ENCODE results near the gene TCTN1. TPM values are rescaled to one million over a fixed set of nuclear protein-coding genes. Genes with fewer than 3 reads are reported as not detected.
A peak's percentile ranks its signal among the peaks of the same experiment; 100 is the strongest.
"Not testable (repeated sequence)": the region's sequence is repeated elsewhere in the genome, so short reads cannot be mapped to it uniquely, and the experiment has no call there.

TCTN1 gene
- total RNA-seq, 4 donors from 2014 or later: 19.4 to 32.5 (median 30.5) TPM

DNA sequence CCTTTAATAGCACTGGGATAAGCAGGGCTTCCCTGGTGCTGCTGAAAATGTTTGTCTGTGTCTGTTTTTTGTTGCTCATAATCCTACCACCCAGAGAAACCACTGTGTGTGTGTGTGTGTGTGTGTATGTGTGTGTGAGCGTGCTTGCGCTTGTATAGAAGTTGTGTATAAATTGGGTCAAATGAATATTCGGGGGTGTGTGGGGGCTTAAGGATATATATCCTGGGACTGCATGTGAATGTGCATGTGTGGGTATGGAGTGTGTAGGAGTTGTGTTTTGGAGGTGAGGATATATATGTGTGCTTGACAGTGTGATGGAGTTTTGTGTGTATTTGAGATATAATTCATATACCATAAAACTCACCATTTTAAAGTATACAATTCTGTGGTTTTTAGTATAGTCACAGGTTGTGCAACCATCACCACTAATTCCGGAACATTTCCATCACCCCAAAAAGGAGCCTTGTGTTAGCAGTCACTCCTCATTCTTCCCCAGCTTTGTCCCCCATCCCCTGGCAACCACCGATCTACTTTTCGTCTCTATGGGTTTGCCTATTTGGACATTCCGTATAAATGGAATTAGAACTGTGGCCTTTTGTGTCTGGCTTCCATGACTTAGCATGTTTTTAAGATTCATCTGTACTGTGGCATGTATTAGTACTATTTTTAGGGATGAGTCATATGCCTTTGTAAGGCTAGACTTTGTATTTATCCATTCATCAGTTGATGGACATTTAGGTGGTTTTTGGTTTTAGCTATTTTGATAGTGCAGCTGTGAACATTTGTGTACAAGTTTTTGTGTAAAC, 25.6 kb downstream of the TCTN1 start:
- peaks cover 0 to 35% (median 4%) of the 10 kb centered on the region in 3 donors for H3K4me1 ChIP-seq
- no peaks in the 10 kb centered on the region for H3K27me3 ChIP-seq
- TF ChIP-seq POLR2AphosphoS5 (IDR thresholded peaks at IDR 0.05): peak; percentile 45
- TF ChIP-seq, protein P1, sequence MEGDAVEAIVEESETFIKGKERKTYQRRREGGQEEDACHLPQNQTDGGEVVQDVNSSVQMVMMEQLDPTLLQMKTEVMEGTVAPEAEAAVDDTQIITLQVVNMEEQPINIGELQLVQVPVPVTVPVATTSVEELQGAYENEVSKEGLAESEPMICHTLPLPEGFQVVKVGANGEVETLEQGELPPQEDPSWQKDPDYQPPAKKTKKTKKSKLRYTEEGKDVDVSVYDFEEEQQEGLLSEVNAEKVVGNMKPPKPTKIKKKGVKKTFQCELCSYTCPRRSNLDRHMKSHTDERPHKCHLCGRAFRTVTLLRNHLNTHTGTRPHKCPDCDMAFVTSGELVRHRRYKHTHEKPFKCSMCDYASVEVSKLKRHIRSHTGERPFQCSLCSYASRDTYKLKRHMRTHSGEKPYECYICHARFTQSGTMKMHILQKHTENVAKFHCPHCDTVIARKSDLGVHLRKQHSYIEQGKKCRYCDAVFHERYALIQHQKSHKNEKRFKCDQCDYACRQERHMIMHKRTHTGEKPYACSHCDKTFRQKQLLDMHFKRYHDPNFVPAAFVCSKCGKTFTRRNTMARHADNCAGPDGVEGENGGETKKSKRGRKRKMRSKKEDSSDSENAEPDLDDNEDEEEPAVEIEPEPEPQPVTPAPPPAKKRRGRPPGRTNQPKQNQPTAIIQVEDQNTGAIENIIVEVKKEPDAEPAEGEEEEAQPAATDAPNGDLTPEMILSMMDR (IDR thresholded peaks at IDR 0.05): no peak
- no peaks in the 10 kb centered on the region for H3K9me3 ChIP-seq
- WGBS, 2 donors (ENCODE audit: low coverage in 1 of 2): 58 to 68% methylated on average over 6 of the region's 7 CpGs
- peaks cover 0 to 29% of the 10 kb centered on the region in 2 donors for H3K36me3 ChIP-seq
- peak overlapping the region in 3 of 4 donors; percentile 14 to 43 (median 18) for H3K27ac ChIP-seq
- peak; percentile 41 for ATAC-seq
- H3K4me3 ChIP-seq: no peak overlapping the region

DNA sequence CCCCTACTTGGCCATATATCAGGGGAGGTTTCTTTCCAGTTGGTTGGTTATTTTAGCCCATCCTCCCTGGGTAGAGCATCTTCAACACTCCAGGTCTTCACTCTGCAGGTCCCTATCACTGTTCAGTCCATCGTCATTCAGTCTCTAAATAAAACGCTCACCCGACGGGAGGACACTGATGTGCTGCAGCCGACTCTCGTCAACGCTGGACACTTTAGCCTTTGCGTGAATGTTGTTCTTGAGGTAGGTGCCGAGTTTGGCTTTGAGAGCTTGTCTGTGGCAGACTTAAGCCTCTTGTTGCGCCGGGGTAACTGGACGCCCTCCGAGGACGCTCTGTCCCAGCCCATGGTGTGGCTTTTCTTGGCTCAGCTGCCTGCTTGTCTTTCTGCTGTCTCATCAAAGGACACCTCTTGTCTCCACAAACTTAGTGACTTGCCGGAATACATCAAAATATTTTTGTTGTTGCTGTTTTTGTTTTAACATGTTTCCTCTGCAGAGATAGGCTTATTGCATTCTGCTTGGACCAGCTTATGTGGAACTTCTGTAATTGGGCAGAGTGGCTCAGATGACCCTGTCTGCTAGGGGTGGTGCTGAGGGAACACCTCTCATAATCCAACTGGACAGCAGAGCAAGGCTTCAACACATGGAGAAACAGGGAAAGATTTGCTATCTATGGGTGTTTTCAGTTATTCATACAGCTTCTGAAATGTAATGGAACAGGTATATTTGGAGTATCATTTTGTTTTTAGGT, 26.5 kb downstream of the TCTN1 start:
- Histone ChIP-seq H3K27ac (peak overlapping the region in 2 of 4 donors; percentile 18), H3K27me3 (no peaks in the 10 kb centered on the region), H3K9me3 (no peaks in the 10 kb centered on the region), H3K36me3 (peaks cover 0 to 36% of the 10 kb centered on the region in 2 donors), H3K4me1 (peaks cover 0 to 35% (median 4%) of the 10 kb centered on the region in 3 donors), H3K4me3 (no peak overlapping the region)
- no peak for ATAC-seq
- 84 to 97% methylated on average over 11 of the region's 15 CpGs for WGBS, 2 donors (ENCODE audit: low coverage in 1 of 2)
- TF ChIP-seq POLR2AphosphoS5 (IDR thresholded peaks at IDR 0.05) (no peak), EP300 (IDR thresholded peaks at IDR 0.05) (no peak), POLR2A (IDR thresholded peaks at IDR 0.05) (no peak)
- TF ChIP-seq, protein P1 (IDR thresholded peaks at IDR 0.05): no peak

DNA sequence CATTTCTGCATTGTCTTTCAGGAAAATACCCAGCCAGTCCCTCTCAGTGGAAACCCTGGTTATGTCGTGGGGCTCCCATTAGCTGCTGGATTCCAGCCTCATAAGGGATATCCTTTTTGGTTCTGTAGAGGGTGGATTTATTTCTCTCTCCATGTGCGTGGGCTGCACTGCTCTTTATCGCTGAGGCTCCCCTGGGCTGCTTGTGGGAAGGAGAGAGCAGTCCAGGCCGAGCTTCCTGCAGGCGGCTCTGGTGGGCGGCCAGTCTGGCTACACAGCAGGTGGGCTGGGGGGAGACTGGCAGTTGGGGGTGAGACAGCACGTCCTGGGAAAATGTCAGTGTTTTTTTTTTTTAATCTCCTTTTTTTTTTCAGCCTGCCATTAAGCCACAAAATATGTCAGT, 27.6 kb downstream of the TCTN1 start:
- TF ChIP-seq POLR2A (IDR thresholded peaks at IDR 0.05) (no peak), EP300 (IDR thresholded peaks at IDR 0.05) (no peak), POLR2AphosphoS5 (IDR thresholded peaks at IDR 0.05) (no peak)
- TF ChIP-seq, protein P1 (IDR thresholded peaks at IDR 0.05): no peak
- ATAC-seq: no peak
- 11% methylated on average over 2 to 5 of the region's 7 CpGs for WGBS, 2 donors (ENCODE audit: low coverage in 1 of 2)
- Histone ChIP-seq H3K36me3 (peaks cover 0 to 38% of the 10 kb centered on the region in 2 donors), H3K4me3 (no peak overlapping the region), H3K27me3 (no peaks in the 10 kb centered on the region), H3K27ac (peak overlapping the region in 2 of 4 donors; percentile 18 to 26), H3K4me1 (peaks cover 0 to 35% (median 4%) of the 10 kb centered on the region in 3 donors), H3K9me3 (no peaks in the 10 kb centered on the region)

DNA sequence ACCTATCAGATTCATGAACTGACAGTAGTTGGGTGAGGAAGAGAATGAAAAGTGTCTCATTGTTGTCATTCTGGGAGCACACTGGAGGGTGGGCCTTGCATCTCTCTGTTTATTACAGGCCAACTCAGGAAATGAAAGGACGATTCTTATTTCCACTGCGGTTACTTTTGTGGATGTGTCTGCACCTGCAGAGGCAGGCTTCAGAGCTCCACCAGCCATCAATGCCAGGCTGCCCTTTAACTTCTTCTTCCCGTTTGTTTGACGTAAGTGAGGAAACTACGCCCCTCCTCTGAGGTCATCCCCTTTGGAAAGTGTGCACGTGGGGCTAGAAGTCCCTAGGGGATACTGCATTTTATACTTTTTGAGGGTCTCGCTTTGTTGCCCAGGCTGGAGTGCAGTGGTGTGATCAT, 33.7 kb downstream of the TCTN1 start:
- H3K9me3 ChIP-seq: no peaks in the 10 kb centered on the region
- no peak for ATAC-seq
- H3K4me1 ChIP-seq: no peaks in the 10 kb centered on the region
- no peak overlapping the region for H3K27ac ChIP-seq
- peaks cover 0 to 85% of the 10 kb centered on the region in 2 donors for H3K36me3 ChIP-seq
- 62 to 70% methylated on average over 5 to 6 of the region's 7 CpGs for WGBS, 2 donors (ENCODE audit: low coverage in 1 of 2)
- no peak for TF ChIP-seq POLR2A (IDR thresholded peaks at IDR 0.05)
- H3K4me3 ChIP-seq: no peak overlapping the region
- no peaks in the 10 kb centered on the region for H3K27me3 ChIP-seq

DNA sequence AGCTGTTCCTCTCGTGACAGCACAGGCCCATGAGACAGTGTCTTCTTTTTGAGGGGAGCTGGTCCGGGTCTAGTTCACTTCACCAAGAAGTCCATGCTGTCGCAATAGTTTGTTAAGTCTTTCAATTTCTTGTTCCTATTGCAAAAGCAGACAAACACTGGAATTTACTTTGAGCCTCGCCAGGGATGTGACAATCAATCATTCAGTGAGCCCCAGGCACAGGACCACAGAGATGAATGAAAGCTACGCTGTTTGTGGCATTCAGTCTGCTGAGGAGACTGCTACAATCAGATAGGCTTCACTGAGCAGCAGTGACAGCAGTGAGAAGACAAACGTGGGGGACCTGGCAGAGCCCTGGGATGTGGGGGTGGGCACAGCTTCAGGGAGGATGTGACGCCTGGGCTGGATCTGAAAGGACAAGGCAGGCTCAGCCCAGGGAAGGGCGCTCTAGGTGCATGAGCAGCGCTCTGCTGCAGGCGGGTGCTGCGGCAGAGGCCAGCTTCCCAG, 35.5 kb downstream of the TCTN1 start:
- ATAC-seq: no peak
- Histone ChIP-seq H3K27ac (no peak overlapping the region), H3K4me1 (no peaks in the 10 kb centered on the region), H3K36me3 (peaks cover 0 to 89% of the 10 kb centered on the region in 2 donors), H3K27me3 (no peaks in the 10 kb centered on the region), H3K4me3 (no peak overlapping the region), H3K9me3 (no peaks in the 10 kb centered on the region)
- TF ChIP-seq POLR2A (IDR thresholded peaks at IDR 0.05) (no peak), POLR2AphosphoS5 (IDR thresholded peaks at IDR 0.05) (no peak)
- WGBS, 2 donors (ENCODE audit: low coverage in 1 of 2): 84 to 93% methylated on average over 3 to 10 of the region's 11 CpGs

DNA sequence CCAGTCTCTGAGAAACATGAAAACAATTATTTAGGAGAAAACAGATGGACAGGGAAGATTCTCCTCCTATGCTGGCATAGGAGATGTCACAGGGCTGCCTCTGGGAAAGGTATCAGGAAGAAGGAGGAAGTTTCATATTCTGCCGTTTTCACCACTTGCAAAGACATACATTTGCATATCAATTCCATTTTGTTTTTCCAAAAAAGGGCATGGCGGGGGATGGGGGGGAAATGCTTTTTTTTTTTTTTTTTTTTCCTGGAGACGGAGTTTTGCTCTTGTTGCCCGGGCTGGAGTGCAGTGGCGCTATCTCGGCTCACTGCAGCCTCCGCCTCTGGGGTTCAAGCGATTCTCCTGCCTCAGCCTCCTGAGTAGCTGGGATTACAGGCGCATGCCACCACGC, 40.3 kb downstream of the TCTN1 start:
- peaks cover 0 to 59% of the 10 kb centered on the region in 2 donors for H3K36me3 ChIP-seq
- WGBS, 2 donors (ENCODE audit: low coverage in 1 of 2): 74% methylated on average over 2 of the region's 10 CpGs; no CpG with 5 or more reads in 1 of the 2 donors

More for the DNA sequence above, 40.3 kb downstream of the TCTN1 start:
- not testable (repeated sequence) for H3K9me3 ChIP-seq, H3K4me3 ChIP-seq, ATAC-seq, H3K4me1 ChIP-seq, H3K27me3 ChIP-seq, H3K27ac ChIP-seq

All from gastroesophageal sphincter (tissue), 4 donors.